BLaER1 (cell line): Measurements from ENCODE around the gene CST11.
"Not testable (repeated sequence)": the region's sequence is repeated elsewhere in the genome, so short reads cannot be mapped to it uniquely, and the experiment has no call there.

Experiments used
- H3K27ac ChIP-seq: shearing (Covaris generic); formaldehyde crosslinking; 2 replicates; pipeline ENCODE4 v1.8.1; 2022
- H3K27me3 ChIP-seq: shearing (Covaris generic); formaldehyde crosslinking; 2 replicates; pipeline ENCODE4 v1.8.1; 2022
- H3K36me3 ChIP-seq: shearing (Covaris generic); formaldehyde crosslinking; 2 replicates; pipeline ENCODE4 v1.8.1; 2022
- H3K4me1 ChIP-seq: shearing (Covaris generic); formaldehyde crosslinking; 2 replicates; pipeline ENCODE4 v1.8.1; 2022
- H3K4me2 ChIP-seq: shearing (Covaris generic); formaldehyde crosslinking; 2 replicates; pipeline ENCODE4 v1.8.1; 2022
- H3K4me3 ChIP-seq: shearing (Covaris generic); formaldehyde crosslinking; 2 replicates; pipeline ENCODE4 v1.8.1; 2022
- H3K9ac ChIP-seq: shearing (Covaris generic); formaldehyde crosslinking; 2 replicates; pipeline ENCODE4 v1.8.1; 2022
- H3K9me3 ChIP-seq: shearing (Covaris generic); formaldehyde crosslinking; 2 replicates; pipeline ENCODE4 v1.8.1; 2022
- H4K20me1 ChIP-seq: shearing (Covaris generic); formaldehyde crosslinking; 2 replicates; pipeline ENCODE4 v1.8.1; 2022
- Cebpa-rat ChIP-seq: shearing (Covaris generic); IDR thresholded peaks from 2 replicates; pipeline ENCODE4 v1.8.1; 2022

The CST11 gene

DNA sequence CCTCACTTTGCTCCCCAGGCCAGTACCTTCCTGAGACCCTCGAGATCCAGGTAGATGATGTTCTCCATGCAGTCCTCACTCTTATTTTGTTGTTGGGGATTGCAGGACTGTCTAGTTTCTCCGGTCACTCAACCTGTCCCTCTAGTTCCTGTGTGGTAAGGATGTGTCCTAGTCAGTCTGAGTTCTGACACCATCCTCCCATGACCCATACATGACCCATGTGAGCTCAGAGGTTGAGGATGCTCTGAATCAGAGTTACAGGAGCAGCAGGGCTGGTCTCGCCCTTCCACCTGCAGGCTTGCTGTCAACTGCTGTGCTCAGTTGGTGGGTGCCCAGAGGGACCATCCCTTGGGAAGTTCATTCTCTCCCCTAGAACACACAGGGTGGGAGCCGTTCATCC lies 26.4 kb upstream of the CST11 start:
- Histone ChIP-seq H3K4me3 (no peak overlapping the region), H3K4me1 (peaks cover 28% of the 10 kb centered on the region), H3K9me3 (peaks cover 10% of the 10 kb centered on the region), H3K27me3 (no peaks in the 10 kb centered on the region), H3K27ac (no peak overlapping the region), H4K20me1 (no peaks in the 10 kb centered on the region), H3K9ac (no peak overlapping the region), H3K4me2 (no peak overlapping the region), H3K36me3 (no peaks in the 10 kb centered on the region)
- no peak for TF ChIP-seq Cebpa-rat

GRCh38 chr20:23477223-23477622 lies 24.5 kb upstream of the CST11 start:
- H3K36me3 ChIP-seq = no peaks in the 10 kb centered on the region
- H3K27ac ChIP-seq = no peak overlapping the region
- no peaks in the 10 kb centered on the region for H4K20me1 ChIP-seq
- no peak overlapping the region for H3K4me3 ChIP-seq
- H3K4me2 ChIP-seq = no peak overlapping the region
- H3K4me1 ChIP-seq = peaks cover 9% of the 10 kb centered on the region
- H3K27me3 ChIP-seq = no peaks in the 10 kb centered on the region
- TF ChIP-seq Cebpa-rat = no peak
- H3K9ac ChIP-seq = no peak overlapping the region
- H3K9me3 ChIP-seq = peaks cover 10% of the 10 kb centered on the region

- Histone ChIP-seq H4K20me1 (no peaks in the 10 kb centered on the region), H3K4me3 (no peak overlapping the region), H3K9ac (no peak overlapping the region), H3K36me3 (no peaks in the 10 kb centered on the region), H3K4me1 (no peaks in the 10 kb centered on the region), H3K27me3 (no peaks in the 10 kb centered on the region), H3K4me2 (no peak overlapping the region), H3K9me3 (peaks cover 10% of the 10 kb centered on the region), H3K27ac (no peak overlapping the region)
- TF ChIP-seq Cebpa-rat = no peak
Measured at GRCh38 chr20:23476015-23476754, 23.5 kb upstream of the CST11 start.

- no peaks in the 10 kb centered on the region for H3K27me3 ChIP-seq
- TF ChIP-seq Cebpa-rat = no peak
- H3K4me2 ChIP-seq = no peak overlapping the region
- no peak overlapping the region for H3K4me3 ChIP-seq
- H3K27ac ChIP-seq = no peak overlapping the region
- H3K9me3 ChIP-seq = peaks cover 10% of the 10 kb centered on the region
- no peaks in the 10 kb centered on the region for H4K20me1 ChIP-seq
- no peaks in the 10 kb centered on the region for H3K4me1 ChIP-seq
- H3K9ac ChIP-seq = no peak overlapping the region
- H3K36me3 ChIP-seq = no peaks in the 10 kb centered on the region
Measured at GRCh38 chr20:23475395-23475794, 22.7 kb upstream of the CST11 start.

DNA sequence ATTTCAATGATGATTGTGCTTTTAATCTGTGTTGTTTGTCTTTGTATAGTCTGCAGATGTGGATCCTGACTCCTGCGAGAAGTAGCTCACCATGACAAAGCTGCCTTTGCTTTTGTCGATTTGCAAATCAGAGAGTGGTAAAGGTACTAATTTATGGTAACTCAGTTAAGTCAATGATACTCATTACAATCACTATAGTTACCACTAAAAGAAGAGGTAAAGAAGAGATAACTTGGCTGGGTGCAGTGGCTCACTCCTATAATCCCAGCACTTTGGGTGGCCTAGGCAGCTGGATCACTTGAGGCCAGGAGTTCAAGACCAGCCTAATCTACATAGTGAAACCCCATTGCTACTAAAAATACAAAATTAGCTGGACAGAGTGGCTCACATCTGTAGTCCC lies 20.6 kb upstream of the CST11 start:
- not testable (repeated sequence) for H3K4me2 ChIP-seq, H3K9ac ChIP-seq, H3K9me3 ChIP-seq, H3K27me3 ChIP-seq, H3K4me3 ChIP-seq, H4K20me1 ChIP-seq, H3K4me1 ChIP-seq, H3K36me3 ChIP-seq, H3K27ac ChIP-seq

GRCh38 chr20:23472306-23472705 lies 19.6 kb upstream of the CST11 start:
- H3K9me3 ChIP-seq = peaks cover 14% of the 10 kb centered on the region
- not testable (repeated sequence) for H3K36me3 ChIP-seq, H3K4me3 ChIP-seq, H4K20me1 ChIP-seq, H3K27me3 ChIP-seq, H3K4me2 ChIP-seq, H3K4me1 ChIP-seq, H3K9ac ChIP-seq, H3K27ac ChIP-seq

- not testable (repeated sequence) for H3K4me1 ChIP-seq, H3K4me2 ChIP-seq, H3K9ac ChIP-seq, H3K36me3 ChIP-seq, H3K27me3 ChIP-seq, H4K20me1 ChIP-seq, H3K27ac ChIP-seq, H3K4me3 ChIP-seq
- peaks cover 52% of the 10 kb centered on the region for H3K9me3 ChIP-seq
Measured at GRCh38 chr20:23466961-23467360, 14.3 kb upstream of the CST11 start.

DNA sequence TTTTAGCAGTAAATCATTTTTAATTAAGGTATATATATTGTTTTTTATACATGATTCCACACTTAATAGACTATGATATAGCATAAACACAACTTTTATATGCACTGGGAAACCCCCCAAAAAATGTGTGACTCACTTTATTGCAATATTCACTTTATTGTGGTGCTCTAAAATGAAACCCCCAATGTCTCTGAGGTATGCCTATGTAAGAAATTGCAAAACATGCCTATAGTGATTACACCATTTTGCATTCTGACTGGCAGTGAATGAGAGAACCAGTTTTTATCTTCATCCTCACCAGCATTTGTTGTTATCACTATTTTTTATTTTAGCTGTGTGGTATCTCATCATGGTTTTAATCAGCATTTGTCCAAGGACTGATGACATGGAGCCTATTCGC lies 8.5 kb upstream of the CST11 start:
- H3K4me2 ChIP-seq = no peak overlapping the region
- no peak overlapping the region for H3K4me3 ChIP-seq
- peaks cover 27% of the 10 kb centered on the region for H3K9me3 ChIP-seq
- no peaks in the 10 kb centered on the region for H3K36me3 ChIP-seq
- no peak overlapping the region for H3K9ac ChIP-seq
- H3K27me3 ChIP-seq = no peaks in the 10 kb centered on the region
- no peak for TF ChIP-seq Cebpa-rat
- H3K4me1 ChIP-seq = peaks cover 29% of the 10 kb centered on the region
- no peaks in the 10 kb centered on the region for H4K20me1 ChIP-seq
- no peak overlapping the region for H3K27ac ChIP-seq

- Histone ChIP-seq H3K9ac (no peak overlapping the region), H3K36me3 (no peaks in the 10 kb centered on the region), H3K4me3 (no peak overlapping the region), H3K4me1 (peaks cover 38% of the 10 kb centered on the region), H4K20me1 (no peaks in the 10 kb centered on the region), H3K9me3 (peaks cover 14% of the 10 kb centered on the region), H3K4me2 (no peak overlapping the region), H3K27ac (no peak overlapping the region), H3K27me3 (no peaks in the 10 kb centered on the region)
- TF ChIP-seq Cebpa-rat = no peak
Measured at GRCh38 chr20:23459461-23460150, 6.9 kb upstream of the CST11 start.

GRCh38 chr20:23456873-23457272 lies 4.2 kb upstream of the CST11 start:
- Histone ChIP-seq H4K20me1 (no peaks in the 10 kb centered on the region), H3K4me3 (no peak overlapping the region), H3K4me1 (peaks cover 57% of the 10 kb centered on the region), H3K4me2 (peak overlapping the region; percentile 71), H3K27ac (peak overlapping the region; percentile 52), H3K9me3 (no peaks in the 10 kb centered on the region), H3K9ac (peak overlapping the region; percentile 10; the same call in 1 of the 2 replicates), H3K36me3 (no peaks in the 10 kb centered on the region), H3K27me3 (no peaks in the 10 kb centered on the region)
- no peak for TF ChIP-seq Cebpa-rat

DNA sequence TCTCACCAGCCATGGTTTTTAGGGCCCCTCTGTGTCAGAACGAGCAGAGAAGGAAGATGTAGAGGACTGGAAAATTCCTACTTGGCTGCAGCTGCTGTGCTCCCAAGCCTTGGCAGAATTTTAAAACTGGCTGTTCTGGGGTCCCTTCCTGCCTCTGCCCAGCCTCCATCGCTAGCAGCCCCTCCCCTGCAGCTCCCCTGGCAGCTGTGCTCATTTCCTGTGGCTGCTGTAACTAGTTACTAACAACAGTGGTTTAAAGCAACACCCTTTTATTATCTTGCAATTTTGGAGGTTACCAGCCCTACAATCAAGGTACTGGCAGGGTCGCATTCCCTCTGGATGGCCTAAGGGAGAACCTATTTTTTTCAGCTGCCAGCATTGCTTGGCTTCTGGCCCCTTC lies 3.7 kb upstream of the CST11 start:
- no peaks in the 10 kb centered on the region for H3K36me3 ChIP-seq
- H3K9ac ChIP-seq = peak overlapping the region; percentile 10; the same call in 1 of the 2 replicates
- H3K4me3 ChIP-seq = peak overlapping the region; percentile 12; the same call in 1 of the 2 replicates
- peak overlapping the region; percentile 52 for H3K27ac ChIP-seq
- no peaks in the 10 kb centered on the region for H3K27me3 ChIP-seq
- peaks cover 57% of the 10 kb centered on the region for H3K4me1 ChIP-seq
- H4K20me1 ChIP-seq = no peaks in the 10 kb centered on the region
- H3K4me2 ChIP-seq = peak overlapping the region; percentile 71
- H3K9me3 ChIP-seq = no peaks in the 10 kb centered on the region
- TF ChIP-seq Cebpa-rat = no peak
